ENCODE results near the gene HDAC9.

- TF ChIP-seq CTCF (IDR thresholded peaks at IDR 0.05; ENCODE audit: poor library complexity) (no peak), EZH2 (IDR thresholded peaks at IDR 0.05; ENCODE audit: borderline replicate concordance) (no peak), EZH2phosphoT487 (IDR thresholded peaks at IDR 0.05; ENCODE audit: low read depth, severe bottlenecking, unreplicated experiment) (no peak)
Measured at GRCh38 chr7:18626086-18626485, 130.5 kb downstream of the HDAC9 start.

All from hepatocyte (in vitro differentiated cells).